Embryonic facial prominence (tissue), 1 donor: ENCODE measurements around the gene TLCD4.

ENCODE experiments used
- DNase-seq: peaks from one replicate; pipeline ENCODE4 v3.0.0-alpha.2; 2016; ENCODE audit errors: extremely low spot score

The TLCD4 gene

GRCh38 chr1:95095833-95096217 lies 21.3 kb upstream of the TLCD4 start:
- no peak for DNase-seq

- no peak for DNase-seq
Measured at GRCh38 chr1:95096218-95096841, 20.8 kb upstream of the TLCD4 start.

- DNase-seq, result no peak
Measured at GRCh38 chr1:95097426-95097825, 19.7 kb upstream of the TLCD4 start.

GRCh38 chr1:95098196-95098595 lies 19.0 kb upstream of the TLCD4 start:
- DNase-seq, result no peak

- no peak for DNase-seq
Measured at GRCh38 chr1:95108792-95109191, 8.4 kb upstream of the TLCD4 start.

- DNase-seq, result no peak
Measured at GRCh38 chr1:95111014-95111413, 6.1 kb upstream of the TLCD4 start.

- DNase-seq, result no peak
Measured at GRCh38 chr1:95113684-95114083, 3.5 kb upstream of the TLCD4 start.

- DNase-seq, result no peak
Measured at GRCh38 chr1:95115708-95116137, 1.4 kb upstream of the TLCD4 start.

GRCh38 chr1:95116580-95117206 lies 462 bp upstream of the TLCD4 start:
- peak; percentile 54 for DNase-seq

- no peak for DNase-seq
Measured at GRCh38 chr1:95118067-95118499, 928 bp downstream of the TLCD4 start.

- no peak for DNase-seq
Measured at GRCh38 chr1:95118710-95119109, 1.6 kb downstream of the TLCD4 start.

- DNase-seq, result no peak
Measured at GRCh38 chr1:95119273-95119672, 2.1 kb downstream of the TLCD4 start.

- DNase-seq, result no peak
Measured at GRCh38 chr1:95122151-95122697, 5.1 kb downstream of the TLCD4 start.

GRCh38 chr1:95124342-95124741 lies 7.2 kb downstream of the TLCD4 start:
- DNase-seq, result no peak

- no peak for DNase-seq
Measured at GRCh38 chr1:95126366-95126765, 9.2 kb downstream of the TLCD4 start.

GRCh38 chr1:95126846-95127245 lies 9.7 kb downstream of the TLCD4 start:
- DNase-seq, result no peak

- DNase-seq, result no peak
Measured at GRCh38 chr1:95127380-95127779, 10.2 kb downstream of the TLCD4 start.

- DNase-seq, result no peak
Measured at GRCh38 chr1:95132762-95133161, 15.6 kb downstream of the TLCD4 start.

- DNase-seq, result no peak
Measured at GRCh38 chr1:95133687-95134086, 16.5 kb downstream of the TLCD4 start.

GRCh38 chr1:95138223-95138622 lies 21.1 kb downstream of the TLCD4 start:
- no peak for DNase-seq

- DNase-seq, result no peak
Measured at GRCh38 chr1:95139039-95139438, 21.9 kb downstream of the TLCD4 start.

GRCh38 chr1:95140791-95141190 lies 23.6 kb downstream of the TLCD4 start:
- no peak for DNase-seq

GRCh38 chr1:95145493-95145892 lies 28.3 kb downstream of the TLCD4 start:
- DNase-seq, result no peak
